Stomach (tissue), 4 donors: Measurements from ENCODE around the gene ANKIB1.

Source experiments
- POLR2A ChIP-seq, 4 donors: fragments of 450-650 bp; IDR thresholded peaks; one replicate each; pipeline ENCODE4 v1.6.1; 2016; ENCODE audit warnings: antibody characterized with exemption in 4 of 4, control low read depth in 2 of 4, mild to moderate bottlenecking in 1 of 4, moderate library complexity in 1 of 4
- POLR2AphosphoS5 ChIP-seq, 3 donors: sonication (generic); formaldehyde crosslinking; IDR thresholded peaks; one replicate each; pipeline ENCODE4 v1.6.1; 2016; ENCODE audit warnings: antibody characterized with exemption in 3 of 3
- TF ChIP-seq, protein P1 (sequence below), 7 experiments: fragments of 450-650 bp in 4 of 7; fragments of 200-600 bp in 3 of 7; sonication (generic) in 3 of 7; IDR thresholded peaks; one replicate each; pipeline ENCODE4 v1.5.1; 2016 to 2019; ENCODE audit warnings: antibody characterized with exemption in 7 of 7, control low read depth in 2 of 7, mild to moderate bottlenecking in 1 of 7

DNA sequence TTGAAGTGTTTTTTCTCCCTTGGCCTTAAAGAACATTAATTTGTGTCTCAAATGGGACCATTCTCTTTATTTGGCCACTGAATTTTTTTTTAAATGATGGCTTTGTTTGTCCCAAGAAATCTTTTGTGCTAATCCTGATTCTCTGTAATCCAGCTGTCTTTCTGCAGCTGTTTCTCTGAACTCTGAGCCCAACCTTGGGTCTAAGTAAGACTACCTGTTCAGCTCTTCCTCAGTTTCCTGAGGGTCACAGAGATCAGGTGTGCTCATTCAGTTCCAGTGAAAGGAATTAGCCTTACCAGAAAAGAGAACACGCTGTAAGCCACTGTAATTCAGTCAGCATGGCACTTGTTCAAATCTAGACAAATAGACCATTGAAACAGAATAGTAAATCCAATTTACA, 94.2 kb downstream of the ANKIB1 start:
- no peak for TF ChIP-seq POLR2A (IDR thresholded peaks at IDR 0.05)
- TF ChIP-seq, protein P1, sequence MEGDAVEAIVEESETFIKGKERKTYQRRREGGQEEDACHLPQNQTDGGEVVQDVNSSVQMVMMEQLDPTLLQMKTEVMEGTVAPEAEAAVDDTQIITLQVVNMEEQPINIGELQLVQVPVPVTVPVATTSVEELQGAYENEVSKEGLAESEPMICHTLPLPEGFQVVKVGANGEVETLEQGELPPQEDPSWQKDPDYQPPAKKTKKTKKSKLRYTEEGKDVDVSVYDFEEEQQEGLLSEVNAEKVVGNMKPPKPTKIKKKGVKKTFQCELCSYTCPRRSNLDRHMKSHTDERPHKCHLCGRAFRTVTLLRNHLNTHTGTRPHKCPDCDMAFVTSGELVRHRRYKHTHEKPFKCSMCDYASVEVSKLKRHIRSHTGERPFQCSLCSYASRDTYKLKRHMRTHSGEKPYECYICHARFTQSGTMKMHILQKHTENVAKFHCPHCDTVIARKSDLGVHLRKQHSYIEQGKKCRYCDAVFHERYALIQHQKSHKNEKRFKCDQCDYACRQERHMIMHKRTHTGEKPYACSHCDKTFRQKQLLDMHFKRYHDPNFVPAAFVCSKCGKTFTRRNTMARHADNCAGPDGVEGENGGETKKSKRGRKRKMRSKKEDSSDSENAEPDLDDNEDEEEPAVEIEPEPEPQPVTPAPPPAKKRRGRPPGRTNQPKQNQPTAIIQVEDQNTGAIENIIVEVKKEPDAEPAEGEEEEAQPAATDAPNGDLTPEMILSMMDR (IDR thresholded peaks at IDR 0.05): no peak
- TF ChIP-seq POLR2AphosphoS5 (IDR thresholded peaks at IDR 0.05): no peak
